ENCODE results near the gene VAT1.

- TF ChIP-seq CTCF (IDR thresholded peaks at IDR 0.05; ENCODE audit: insufficient read depth, low read depth, low read length) (no peak), EZH2 (IDR thresholded peaks at IDR 0.05; ENCODE audit: insufficient read depth, low read length) (no peak)
Observed at GRCh38 chr17:43039646-43040045, 17.5 kb upstream of the VAT1 start.

Measured in astrocyte (in vitro differentiated cells and primary cell).